HG03060 (cell line): Measurements from ENCODE around the gene GRIK5.
"Not testable (repeated sequence)": the region's sequence is repeated elsewhere in the genome, so short reads cannot be mapped to it uniquely, and the experiment has no call there.

Experiments used
- ATAC-seq: cut with Tn5 transposase; IDR thresholded peaks from one replicate; pipeline ENCODE4 v1.9.1; 2021; ENCODE audit warnings: low read depth, moderate number of reproducible peaks; ENCODE audit not compliant: unreplicated experiment

The GRIK5 gene, protein sequence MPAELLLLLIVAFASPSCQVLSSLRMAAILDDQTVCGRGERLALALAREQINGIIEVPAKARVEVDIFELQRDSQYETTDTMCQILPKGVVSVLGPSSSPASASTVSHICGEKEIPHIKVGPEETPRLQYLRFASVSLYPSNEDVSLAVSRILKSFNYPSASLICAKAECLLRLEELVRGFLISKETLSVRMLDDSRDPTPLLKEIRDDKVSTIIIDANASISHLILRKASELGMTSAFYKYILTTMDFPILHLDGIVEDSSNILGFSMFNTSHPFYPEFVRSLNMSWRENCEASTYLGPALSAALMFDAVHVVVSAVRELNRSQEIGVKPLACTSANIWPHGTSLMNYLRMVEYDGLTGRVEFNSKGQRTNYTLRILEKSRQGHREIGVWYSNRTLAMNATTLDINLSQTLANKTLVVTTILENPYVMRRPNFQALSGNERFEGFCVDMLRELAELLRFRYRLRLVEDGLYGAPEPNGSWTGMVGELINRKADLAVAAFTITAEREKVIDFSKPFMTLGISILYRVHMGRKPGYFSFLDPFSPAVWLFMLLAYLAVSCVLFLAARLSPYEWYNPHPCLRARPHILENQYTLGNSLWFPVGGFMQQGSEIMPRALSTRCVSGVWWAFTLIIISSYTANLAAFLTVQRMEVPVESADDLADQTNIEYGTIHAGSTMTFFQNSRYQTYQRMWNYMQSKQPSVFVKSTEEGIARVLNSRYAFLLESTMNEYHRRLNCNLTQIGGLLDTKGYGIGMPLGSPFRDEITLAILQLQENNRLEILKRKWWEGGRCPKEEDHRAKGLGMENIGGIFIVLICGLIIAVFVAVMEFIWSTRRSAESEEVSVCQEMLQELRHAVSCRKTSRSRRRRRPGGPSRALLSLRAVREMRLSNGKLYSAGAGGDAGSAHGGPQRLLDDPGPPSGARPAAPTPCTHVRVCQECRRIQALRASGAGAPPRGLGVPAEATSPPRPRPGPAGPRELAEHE

DNA sequence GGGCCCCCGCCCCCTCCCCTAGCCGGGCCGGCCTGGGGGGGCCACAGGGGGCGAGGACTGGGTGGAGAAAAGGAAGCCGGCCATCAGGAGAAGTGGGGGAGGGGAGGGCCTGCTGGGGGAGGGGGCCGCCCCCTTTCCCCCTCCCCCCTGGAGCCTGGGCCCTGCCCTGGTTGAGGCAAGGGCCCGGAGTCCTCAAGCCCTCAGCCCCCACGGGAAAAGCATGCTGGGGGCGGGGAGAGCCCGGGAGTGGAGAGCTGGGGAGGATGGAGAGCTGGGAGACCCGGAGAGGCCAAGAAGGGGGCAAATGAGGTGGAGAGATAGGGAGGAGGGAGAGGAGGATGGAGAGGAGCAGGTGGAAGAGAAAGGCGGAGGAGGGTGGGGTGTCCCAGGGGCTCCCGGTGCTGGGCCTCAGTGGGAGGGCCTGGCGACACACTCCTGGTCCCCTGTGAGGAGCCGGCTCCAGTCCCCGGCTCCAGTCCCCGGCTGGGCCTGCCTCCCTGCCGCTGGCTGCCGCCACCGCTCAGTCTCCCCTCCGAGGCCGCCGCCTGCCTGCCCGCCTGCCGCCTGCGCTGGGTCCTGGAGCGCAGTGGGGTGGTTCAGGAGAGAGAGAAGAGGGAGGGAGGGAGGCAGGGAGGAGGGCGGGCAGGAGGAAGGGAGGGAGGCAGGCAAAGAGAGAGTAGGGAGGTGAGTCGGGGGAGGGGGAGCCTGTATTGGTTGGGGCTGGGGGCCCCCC is at the start of gene GRIK5:
GRIK5 (minus strand) TSS at position 588 of the 733 bp plus-strand sequence. CDS start 4,436 bp downstream, outside the sequence.
- no peak for ATAC-seq

- ATAC-seq, result no peak
Observed at GRCh38 chr19:42117076-42117475, 47.1 kb upstream of the GRIK5 start.

GRCh38 chr19:42116308-42117075 is 46.5 kb upstream of the GRIK5 start:
- no peak for ATAC-seq

GRCh38 chr19:42115705-42116104 is 45.7 kb upstream of the GRIK5 start:
- ATAC-seq, result no peak

DNA sequence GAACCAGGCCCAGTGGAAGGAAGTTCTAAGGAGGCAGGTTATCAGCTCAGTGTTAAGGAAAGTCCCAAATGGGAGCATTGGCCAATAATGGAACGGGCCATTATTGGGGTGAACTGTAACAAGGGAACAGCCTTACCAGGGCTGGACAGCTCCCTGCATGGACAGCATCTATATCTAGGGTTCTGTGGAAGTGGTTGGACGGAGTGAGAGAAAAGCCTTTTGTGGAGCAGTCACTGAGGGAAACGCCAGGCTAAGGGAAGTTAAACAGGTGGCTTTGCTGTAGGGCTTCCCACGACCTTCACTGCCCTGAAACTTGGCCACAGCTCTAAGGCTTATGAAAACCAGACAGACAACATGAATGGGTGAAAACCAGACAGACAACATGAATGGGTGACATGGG is 45.2 kb upstream of the GRIK5 start:
- ATAC-seq, result no peak

GRCh38 chr19:42114412-42114811 is 44.4 kb upstream of the GRIK5 start:
- no peak for ATAC-seq

DNA sequence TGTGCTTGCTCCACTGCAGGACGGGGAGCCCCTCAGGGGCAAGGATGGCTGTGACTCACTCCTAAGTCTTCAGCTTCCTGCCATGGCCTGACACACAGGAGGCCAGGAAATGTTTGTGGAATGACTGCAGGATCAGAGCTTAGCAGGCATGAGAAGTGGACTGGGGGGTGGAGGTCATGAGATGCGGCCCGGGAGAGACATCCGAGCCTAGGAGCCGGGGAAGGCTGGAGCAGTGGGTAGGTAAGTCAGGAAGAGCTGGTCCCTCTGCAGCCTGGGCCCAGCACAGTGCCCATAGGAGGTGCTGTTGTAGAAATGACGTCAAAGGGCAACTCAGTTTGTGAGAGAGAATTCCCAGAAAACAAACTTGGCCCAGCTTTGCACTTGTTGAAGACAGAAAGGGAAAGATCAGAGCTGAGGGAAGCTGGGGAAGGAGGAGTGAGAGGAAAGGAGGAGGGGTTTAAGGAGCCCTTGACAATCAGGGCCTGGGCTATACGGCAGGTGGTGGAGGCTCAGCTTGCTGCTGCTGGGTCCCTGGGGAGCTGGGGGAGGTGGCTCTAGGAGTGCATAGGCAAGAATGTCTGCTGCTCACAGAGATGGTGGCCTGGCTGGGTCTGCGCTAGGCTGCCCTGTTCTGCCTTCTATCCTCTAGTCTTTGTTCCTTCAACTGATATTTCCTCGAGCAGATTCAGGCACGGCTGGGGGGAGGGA is 43.8 kb upstream of the GRIK5 start:
- ATAC-seq, result no peak

DNA sequence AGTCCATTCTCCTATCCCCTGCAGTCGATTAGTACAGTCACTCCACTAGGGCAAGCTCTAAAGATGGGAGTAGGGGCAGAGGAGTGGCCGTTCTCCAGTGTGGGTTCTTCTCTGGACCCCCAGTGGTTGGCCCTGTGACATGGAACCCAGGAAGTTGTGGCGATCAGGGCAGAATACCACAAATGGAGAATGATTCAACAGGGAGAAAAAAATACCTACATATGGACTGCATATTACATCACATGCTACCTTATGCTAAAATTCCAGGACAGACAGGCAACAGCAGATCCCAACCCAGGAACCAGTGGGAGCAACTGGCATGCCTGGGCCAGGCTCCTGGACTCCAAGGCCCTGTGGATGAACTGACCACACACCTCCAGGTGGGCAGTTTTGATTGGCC is 41.8 kb upstream of the GRIK5 start:
- ATAC-seq, result no peak

DNA sequence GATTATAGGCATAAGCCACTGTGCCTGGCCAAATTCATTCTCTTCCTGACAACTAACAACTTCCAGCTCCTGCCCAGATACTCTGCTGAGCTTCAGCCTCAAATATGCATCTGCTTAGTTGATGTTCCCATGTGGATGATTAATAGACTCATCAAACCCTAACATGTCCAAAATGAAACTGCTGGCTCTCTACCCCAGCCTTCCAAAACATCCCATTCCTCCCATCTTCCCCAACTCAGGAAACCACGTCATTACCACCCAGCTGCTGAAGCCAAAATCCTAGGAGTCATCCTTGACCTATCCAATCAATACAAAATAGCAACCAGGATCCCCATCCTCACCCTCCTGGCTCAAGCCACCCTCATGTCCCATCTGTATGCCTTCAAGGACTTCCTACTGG is 41.4 kb upstream of the GRIK5 start:
- no peak for ATAC-seq

DNA sequence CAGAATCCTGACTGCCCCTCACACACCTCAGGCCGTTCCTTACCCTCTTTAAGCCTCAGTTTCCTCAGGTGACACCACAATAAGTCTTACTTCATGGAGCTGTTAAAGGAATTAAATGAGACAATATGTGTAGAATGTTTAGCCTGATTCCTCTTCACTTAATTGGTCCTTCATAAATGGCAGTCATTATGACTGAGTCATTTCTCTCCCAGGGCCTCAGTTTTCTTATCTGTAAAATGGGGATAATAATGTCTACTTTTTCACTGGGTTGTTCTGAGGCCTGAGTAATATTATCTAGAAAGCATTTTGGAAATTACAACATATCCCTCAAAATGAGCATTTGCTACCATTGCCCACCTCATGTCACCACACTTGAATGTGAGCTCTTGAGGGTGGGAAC is 40.7 kb upstream of the GRIK5 start:
- ATAC-seq, result no peak

DNA sequence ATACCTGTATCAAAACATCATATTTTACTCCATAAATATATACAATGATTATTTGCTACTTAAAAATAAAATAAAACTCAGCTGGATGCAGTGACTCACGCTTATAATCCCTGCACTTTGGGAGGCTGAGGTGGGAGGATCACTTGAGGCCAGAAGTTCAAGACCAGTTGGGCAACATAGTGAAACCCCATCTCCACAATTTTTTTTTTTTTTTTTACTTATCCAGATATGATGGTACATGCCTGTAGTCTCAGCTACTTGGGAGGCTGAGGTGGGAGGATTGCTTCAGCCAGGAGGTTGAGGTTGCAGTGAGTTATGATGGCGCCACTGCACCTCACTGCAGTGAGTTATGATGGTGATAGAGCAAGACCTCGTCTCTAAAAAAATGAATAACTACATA is 39.9 kb upstream of the GRIK5 start:
- ATAC-seq, result no peak

DNA sequence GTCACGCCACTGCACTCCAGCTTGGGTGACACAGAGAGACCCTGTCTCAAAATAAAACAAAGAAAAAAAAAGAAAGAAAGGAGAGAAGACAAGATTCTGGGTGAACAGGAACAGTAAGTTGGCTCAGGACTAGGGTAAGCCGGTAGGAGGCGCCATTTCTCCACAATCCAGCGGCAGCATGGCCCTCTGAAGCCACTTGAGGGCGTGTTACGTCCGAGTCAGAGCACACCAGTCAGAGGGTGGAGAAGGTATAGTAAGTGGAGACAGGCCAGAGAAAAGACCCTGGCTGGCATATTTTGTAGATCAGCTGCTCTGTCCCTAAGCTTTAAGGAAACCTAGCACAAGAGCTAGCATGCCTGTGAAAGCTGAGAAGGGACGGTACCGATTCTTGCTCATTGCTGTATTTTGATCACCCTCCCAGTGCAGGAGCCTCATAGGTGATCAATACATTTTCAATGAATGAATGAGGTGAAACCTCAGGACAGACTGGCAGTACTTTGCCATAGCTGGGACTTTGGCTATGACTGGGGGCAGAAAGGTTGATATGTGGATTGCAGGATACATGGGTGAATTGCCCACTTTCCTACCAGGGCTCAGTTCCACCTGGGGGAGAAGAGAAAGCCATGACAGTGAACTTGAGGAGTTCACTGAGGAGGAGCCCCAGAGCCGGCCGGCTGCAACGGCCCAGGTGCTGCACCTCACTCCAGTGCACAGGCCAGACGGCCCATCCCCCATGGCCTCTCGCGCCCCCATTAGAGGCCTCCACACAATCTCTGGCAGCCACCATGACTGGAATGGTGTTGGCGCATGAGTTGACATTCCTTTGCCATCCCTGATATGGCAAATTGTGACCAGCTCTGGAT is 38.8 kb upstream of the GRIK5 start:
- ATAC-seq, result no peak

DNA sequence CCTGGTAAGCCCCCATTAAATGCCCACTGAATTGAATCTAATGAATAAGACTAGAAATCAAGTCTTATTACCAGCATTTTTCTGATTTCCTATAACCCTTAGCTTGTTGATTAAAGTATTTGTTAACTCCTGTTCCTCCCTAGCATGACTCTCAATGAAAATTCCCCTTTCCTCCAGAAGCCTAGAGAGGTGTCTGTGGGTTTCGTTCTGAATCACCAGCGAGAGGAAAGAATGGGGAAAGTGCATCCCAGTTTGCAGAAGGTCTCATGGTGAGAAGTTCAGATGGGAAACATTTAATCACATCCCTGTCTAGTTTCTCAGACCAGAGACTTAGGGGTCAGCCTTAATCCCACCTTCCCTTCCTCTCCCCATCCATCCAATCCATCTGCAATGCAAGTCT is 35.4 kb upstream of the GRIK5 start:
- no peak for ATAC-seq

GRCh38 chr19:42102877-42103276 is 32.9 kb upstream of the GRIK5 start:
- no peak for ATAC-seq

DNA sequence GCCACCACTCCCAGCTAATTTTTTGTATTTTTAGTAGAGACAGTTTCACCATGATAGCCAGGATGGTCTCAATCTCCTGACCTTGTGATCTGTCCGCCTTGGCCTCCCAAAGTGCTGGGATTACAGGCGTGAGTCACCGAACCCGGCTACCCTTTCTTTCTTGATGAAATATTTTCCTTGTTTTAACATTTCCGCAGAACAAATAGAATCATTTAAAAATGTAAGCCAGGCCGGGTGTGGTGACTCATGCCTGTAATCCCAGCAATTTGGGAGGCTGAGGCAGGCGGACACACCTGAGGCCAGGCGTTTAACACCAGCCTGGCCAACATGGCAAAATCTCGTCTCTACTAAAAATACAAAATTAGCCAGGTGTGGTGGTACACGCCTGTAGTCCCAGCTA is 30.2 kb upstream of the GRIK5 start:
- ATAC-seq, result not testable (repeated sequence)

GRCh38 chr19:42099336-42099925 is 29.4 kb upstream of the GRIK5 start:
- no peak for ATAC-seq

GRCh38 chr19:42098781-42099180 is 28.8 kb upstream of the GRIK5 start:
- no peak for ATAC-seq

DNA sequence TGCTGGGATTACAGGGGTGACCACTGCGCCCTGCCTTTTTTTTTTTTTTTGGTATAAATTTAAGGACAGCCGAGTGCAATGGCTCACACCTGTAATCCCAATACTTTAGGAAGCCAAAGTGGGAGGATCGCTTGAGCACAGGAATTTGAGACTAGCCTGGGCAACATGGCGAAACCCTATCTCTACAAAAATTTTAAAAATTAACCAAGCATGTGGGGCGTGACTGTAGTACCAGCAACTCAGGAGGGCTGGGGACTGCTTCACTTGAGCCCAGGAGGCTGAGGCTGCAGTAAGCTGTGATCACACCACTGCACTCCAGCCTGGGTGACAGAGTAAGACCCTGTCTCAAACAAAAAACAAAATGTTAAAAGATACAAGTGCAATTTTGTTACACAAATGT is 27.5 kb upstream of the GRIK5 start:
- no peak for ATAC-seq
